H1 (cell line): ENCODE data around the gene DYNC1I1.

ENCODE experiments used
- POLR2A ChIP-seq, 2 experiments: IDR thresholded peaks; 1 replicate in 1 of 2; 2 replicates in 1 of 2; pipeline ENCODE4 v1.6.1; 2011; ENCODE audit warnings: low read depth in 2 of 2, low read length in 2 of 2, mild to moderate bottlenecking in 2 of 2; ENCODE audit errors: control extremely low read depth in 1 of 2
- ZNF274 ChIP-seq: IDR thresholded peaks from 2 replicates; pipeline ENCODE4 v1.7.0; 2012; ENCODE audit warnings: low read length, borderline replicate concordance; ENCODE audit errors: extremely low read depth
- TF ChIP-seq, protein P1 (sequence below), 3 experiments: IDR thresholded peaks; 1 replicate in 2 of 3; 2 replicates in 1 of 3; pipeline versions ENCODE4 v1.5.1 to v1.6.1; 2011; ENCODE audit warnings: low read length in 3 of 3, mild to moderate bottlenecking in 3 of 3, inconsistent platforms in 2 of 3, low read depth in 1 of 3, moderate library complexity in 1 of 3; ENCODE audit not compliant: insufficient read depth in 1 of 3; ENCODE audit errors: control extremely low read depth in 1 of 3
- TF ChIP-seq, protein P2 (sequence below): IDR thresholded peaks from 2 replicates; pipeline ENCODE4 v1.6.1; 2011; ENCODE audit warnings: low read length, improper control_type of control experiment

DNA sequence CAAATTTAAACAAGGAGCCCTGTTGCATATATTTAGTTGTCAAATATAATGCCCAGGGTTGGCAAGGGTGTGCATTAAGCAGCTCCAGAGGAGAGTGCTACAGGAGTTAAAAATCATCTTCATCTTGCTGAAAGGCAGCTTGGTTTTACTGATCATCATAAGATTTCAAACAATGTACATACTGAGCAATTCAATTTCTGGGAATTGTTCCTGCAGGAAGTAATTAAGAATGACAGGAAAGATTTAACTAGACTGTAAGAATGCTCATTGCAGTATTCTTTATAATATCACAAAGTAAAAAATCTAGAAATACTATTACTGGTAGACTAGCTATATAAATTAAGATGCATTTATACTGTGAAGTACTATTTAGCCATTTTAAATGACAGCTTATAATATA, 153.6 kb downstream of the DYNC1I1 start:
- TF ChIP-seq POLR2A (IDR thresholded peaks at IDR 0.05; ENCODE audit: control extremely low read depth in 1 of 2, low read depth in 2 of 2, low read length in 2 of 2) (no peak), ZNF274 (no peak)
- TF ChIP-seq, protein P1, sequence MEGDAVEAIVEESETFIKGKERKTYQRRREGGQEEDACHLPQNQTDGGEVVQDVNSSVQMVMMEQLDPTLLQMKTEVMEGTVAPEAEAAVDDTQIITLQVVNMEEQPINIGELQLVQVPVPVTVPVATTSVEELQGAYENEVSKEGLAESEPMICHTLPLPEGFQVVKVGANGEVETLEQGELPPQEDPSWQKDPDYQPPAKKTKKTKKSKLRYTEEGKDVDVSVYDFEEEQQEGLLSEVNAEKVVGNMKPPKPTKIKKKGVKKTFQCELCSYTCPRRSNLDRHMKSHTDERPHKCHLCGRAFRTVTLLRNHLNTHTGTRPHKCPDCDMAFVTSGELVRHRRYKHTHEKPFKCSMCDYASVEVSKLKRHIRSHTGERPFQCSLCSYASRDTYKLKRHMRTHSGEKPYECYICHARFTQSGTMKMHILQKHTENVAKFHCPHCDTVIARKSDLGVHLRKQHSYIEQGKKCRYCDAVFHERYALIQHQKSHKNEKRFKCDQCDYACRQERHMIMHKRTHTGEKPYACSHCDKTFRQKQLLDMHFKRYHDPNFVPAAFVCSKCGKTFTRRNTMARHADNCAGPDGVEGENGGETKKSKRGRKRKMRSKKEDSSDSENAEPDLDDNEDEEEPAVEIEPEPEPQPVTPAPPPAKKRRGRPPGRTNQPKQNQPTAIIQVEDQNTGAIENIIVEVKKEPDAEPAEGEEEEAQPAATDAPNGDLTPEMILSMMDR (IDR thresholded peaks at IDR 0.05; ENCODE audit: control extremely low read depth in 1 of 3, insufficient read depth in 1 of 3, low read depth in 1 of 3, low read length in 3 of 3) = no peak
- TF ChIP-seq, protein P2, sequence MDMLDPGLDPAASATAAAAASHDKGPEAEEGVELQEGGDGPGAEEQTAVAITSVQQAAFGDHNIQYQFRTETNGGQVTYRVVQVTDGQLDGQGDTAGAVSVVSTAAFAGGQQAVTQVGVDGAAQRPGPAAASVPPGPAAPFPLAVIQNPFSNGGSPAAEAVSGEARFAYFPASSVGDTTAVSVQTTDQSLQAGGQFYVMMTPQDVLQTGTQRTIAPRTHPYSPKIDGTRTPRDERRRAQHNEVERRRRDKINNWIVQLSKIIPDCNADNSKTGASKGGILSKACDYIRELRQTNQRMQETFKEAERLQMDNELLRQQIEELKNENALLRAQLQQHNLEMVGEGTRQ = no peak
